Fibroblast of lung (primary cell): ENCODE results near the gene KNCN. TPM values are rescaled to one million over a fixed set of nuclear protein-coding genes. Genes with fewer than 3 reads are reported as not detected.

Experiments used
- DNase-seq, 2 donors: peaks; one replicate each; pipeline versions ENCODE4 v3.0.0 to v3.0.0-alpha.2; 2010; ENCODE audit warnings: low read depth in 2 of 2
- H2AFZ ChIP-seq: 2 replicates; pipeline ENCODE4 v1.5.1; 2012; ENCODE audit warnings: low read length, control low read depth, inconsistent platforms
- H3K27ac ChIP-seq: 2 replicates; pipeline ENCODE4 v1.5.1; 2011; ENCODE audit warnings: low read length, control low read depth; ENCODE audit not compliant: insufficient read depth
- H3K27me3 ChIP-seq: 2 replicates; pipeline ENCODE4 v1.5.1; 2011; ENCODE audit warnings: mild to moderate bottlenecking, low read length; ENCODE audit not compliant: control insufficient read depth, insufficient read depth
- H3K36me3 ChIP-seq: 2 replicates; pipeline ENCODE4 v1.5.1; 2011; ENCODE audit warnings: low read length; ENCODE audit not compliant: control insufficient read depth, insufficient read depth
- H3K4me1 ChIP-seq: 2 replicates; pipeline ENCODE4 v1.5.1; 2011; ENCODE audit warnings: low read length; ENCODE audit not compliant: control insufficient read depth, insufficient read depth; ENCODE audit errors: extremely low read depth
- H3K4me2 ChIP-seq: 2 replicates; pipeline ENCODE4 v1.5.1; 2011; ENCODE audit warnings: low read length, control low read depth; ENCODE audit not compliant: insufficient read depth; ENCODE audit errors: extremely low read depth
- H3K4me3 ChIP-seq, 4 experiments: fragments of 200-600 bp in 1 of 4; sonication (generic) in 1 of 4; replicated peaks in 1 of 4; 2 replicates each; pipeline ENCODE4 v1.5.1; 2011 to 2016; ENCODE audit warnings: low read length in 4 of 4, low read depth in 3 of 4, mild to moderate bottlenecking in 3 of 4, control low read depth in 2 of 4, inconsistent platforms in 1 of 4, mixed read lengths in 1 of 4; ENCODE audit not compliant: insufficient read depth in 1 of 4; ENCODE audit errors: control extremely low read depth in 1 of 4
- H3K79me2 ChIP-seq: 2 replicates; pipeline ENCODE4 v1.5.1; 2012; ENCODE audit warnings: mild to moderate bottlenecking, low read length, inconsistent platforms; ENCODE audit not compliant: control insufficient read depth, insufficient read depth
- H3K9ac ChIP-seq: 2 replicates; pipeline ENCODE4 v1.5.1; 2011; ENCODE audit warnings: mild to moderate bottlenecking, low read length, control low read depth; ENCODE audit not compliant: insufficient read depth
- H3K9me3 ChIP-seq: 2 replicates; pipeline ENCODE4 v1.5.1; 2012; ENCODE audit warnings: low read depth, low read length; ENCODE audit not compliant: control insufficient read depth, insufficient read depth
- H4K20me1 ChIP-seq: 2 replicates; pipeline ENCODE4 v1.5.1; 2011; ENCODE audit warnings: low read length; ENCODE audit not compliant: control insufficient read depth, insufficient read depth; ENCODE audit errors: extremely low read depth
- EZH2 ChIP-seq: IDR thresholded peaks from 2 replicates; pipeline ENCODE4 v1.5.1; 2012; ENCODE audit warnings: low read length, control low read depth, mild to moderate bottlenecking; ENCODE audit errors: missing control alignments
- polyA plus RNA-seq, 2 donors: library from polyadenylated mRNA; depleted of rRNA in 1 of 2; stranded (reverse) in 1 of 2; unstranded in 1 of 2; fragments of >200 nt; gene quantifications; 2 replicates each; pipeline ENCODE4 v1.2.1, GENCODE V29; 2011 to 2012; ENCODE audit warnings: missing spikeins in 1 of 2
- total RNA-seq: library from RNA; depleted of rRNA; stranded (reverse); fragments of >200 nt; gene quantifications from 2 replicates; pipeline ENCODE4 v1.2.1, GENCODE V29; 2014
- TF ChIP-seq, protein P1 (sequence below), 2 donors: IDR thresholded peaks in 1 of 2; conservative IDR thresholded peaks in 1 of 2; 1 replicate in 1 of 2; 2 replicates in 1 of 2; pipeline ENCODE4 v1.5.1; 2011 to 2012; ENCODE audit warnings: low read length in 2 of 2, control low read depth in 1 of 2, inconsistent platforms in 1 of 2, low read depth in 1 of 2, mild to moderate bottlenecking in 1 of 2

The KNCN gene
- total and polyA plus RNA-seq, 2 donors (not counting 1 experiment from before 2014, with no cell fraction given) = not detected

- TF ChIP-seq, protein P1, sequence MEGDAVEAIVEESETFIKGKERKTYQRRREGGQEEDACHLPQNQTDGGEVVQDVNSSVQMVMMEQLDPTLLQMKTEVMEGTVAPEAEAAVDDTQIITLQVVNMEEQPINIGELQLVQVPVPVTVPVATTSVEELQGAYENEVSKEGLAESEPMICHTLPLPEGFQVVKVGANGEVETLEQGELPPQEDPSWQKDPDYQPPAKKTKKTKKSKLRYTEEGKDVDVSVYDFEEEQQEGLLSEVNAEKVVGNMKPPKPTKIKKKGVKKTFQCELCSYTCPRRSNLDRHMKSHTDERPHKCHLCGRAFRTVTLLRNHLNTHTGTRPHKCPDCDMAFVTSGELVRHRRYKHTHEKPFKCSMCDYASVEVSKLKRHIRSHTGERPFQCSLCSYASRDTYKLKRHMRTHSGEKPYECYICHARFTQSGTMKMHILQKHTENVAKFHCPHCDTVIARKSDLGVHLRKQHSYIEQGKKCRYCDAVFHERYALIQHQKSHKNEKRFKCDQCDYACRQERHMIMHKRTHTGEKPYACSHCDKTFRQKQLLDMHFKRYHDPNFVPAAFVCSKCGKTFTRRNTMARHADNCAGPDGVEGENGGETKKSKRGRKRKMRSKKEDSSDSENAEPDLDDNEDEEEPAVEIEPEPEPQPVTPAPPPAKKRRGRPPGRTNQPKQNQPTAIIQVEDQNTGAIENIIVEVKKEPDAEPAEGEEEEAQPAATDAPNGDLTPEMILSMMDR (conservative IDR thresholded peaks at IDR 0.05 in 1 of 2, IDR thresholded peaks at IDR 0.05 in 1 of 2; ENCODE audit: low read depth in 1 of 2, low read length in 2 of 2) = peak; percentile 14 to 32
- TF ChIP-seq EZH2 = no peak
- H3K36me3 ChIP-seq = no peaks in the 10 kb centered on the region
- H3K9ac ChIP-seq = no peak overlapping the region
- H4K20me1 ChIP-seq = no peaks in the 10 kb centered on the region
- no peak overlapping the region for H2AFZ ChIP-seq
- no peaks in the 10 kb centered on the region for H3K79me2 ChIP-seq
- no peak overlapping the region for H3K4me3 ChIP-seq
- peaks cover 24% of the 10 kb centered on the region for H3K27me3 ChIP-seq
- no peak overlapping the region for H3K27ac ChIP-seq
- no peak overlapping the region for H3K4me2 ChIP-seq
- no peaks in the 10 kb centered on the region for H3K4me1 ChIP-seq
- no peaks in the 10 kb centered on the region for H3K9me3 ChIP-seq
- DNase-seq = no peak
Observed at GRCh38 chr1:46535063-46535462, 16.4 kb downstream of the KNCN start.

DNA sequence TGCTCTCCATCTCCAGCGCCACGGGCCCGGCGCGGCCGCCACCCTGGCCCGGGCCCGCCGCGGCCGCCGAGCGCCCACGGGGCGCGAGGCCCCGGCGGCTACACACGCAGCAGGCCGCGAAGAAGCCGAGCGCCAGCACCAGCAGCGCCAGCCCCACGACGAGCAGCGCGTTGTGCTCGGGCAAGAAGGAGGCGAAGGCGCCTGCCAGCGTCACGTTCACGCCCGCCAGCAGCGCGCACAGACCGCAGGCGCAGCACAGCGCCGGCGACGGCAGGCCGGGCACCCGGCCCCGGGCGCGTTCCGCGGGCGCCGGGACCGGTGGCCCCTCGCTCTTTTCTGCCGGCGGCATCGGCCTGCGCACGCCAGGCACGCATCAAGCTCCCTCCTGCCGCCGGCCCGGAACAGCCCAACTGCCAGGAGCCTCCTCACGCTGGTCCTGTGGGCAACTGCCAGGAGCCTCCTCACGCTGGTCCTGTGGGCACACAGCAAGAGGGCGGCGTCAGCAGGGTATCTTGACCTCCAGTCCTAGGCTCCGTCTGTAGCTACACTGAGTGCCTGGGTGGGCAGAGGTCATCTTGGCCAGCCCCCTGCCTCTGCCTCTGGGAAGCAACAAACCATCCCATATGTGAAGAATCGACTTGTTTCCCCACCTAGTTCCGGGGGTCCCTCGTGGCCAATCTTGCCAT, 18.1 kb downstream of the KNCN start:
- H3K9ac ChIP-seq = peak overlapping the region; percentile 16
- H3K36me3 ChIP-seq = no peaks in the 10 kb centered on the region
- H4K20me1 ChIP-seq = no peaks in the 10 kb centered on the region
- peak overlapping the region; percentile 59 for H3K4me2 ChIP-seq
- peaks cover 32% of the 10 kb centered on the region for H3K27me3 ChIP-seq
- H2AFZ ChIP-seq = peak overlapping the region; percentile 64
- no peaks in the 10 kb centered on the region for H3K4me1 ChIP-seq
- DNase-seq = peak; percentile 31 to 63
- H3K9me3 ChIP-seq = no peaks in the 10 kb centered on the region
- H3K79me2 ChIP-seq = no peaks in the 10 kb centered on the region
- H3K27ac ChIP-seq = no peak overlapping the region
- TF ChIP-seq EZH2 = no peak
- TF ChIP-seq, protein P1 (conservative IDR thresholded peaks at IDR 0.05 in 1 of 2, IDR thresholded peaks at IDR 0.05 in 1 of 2; ENCODE audit: low read depth in 1 of 2, low read length in 2 of 2) = no peak
- peak overlapping the region in 1 of 4 experiments; percentile 21 for H3K4me3 ChIP-seq

DNA sequence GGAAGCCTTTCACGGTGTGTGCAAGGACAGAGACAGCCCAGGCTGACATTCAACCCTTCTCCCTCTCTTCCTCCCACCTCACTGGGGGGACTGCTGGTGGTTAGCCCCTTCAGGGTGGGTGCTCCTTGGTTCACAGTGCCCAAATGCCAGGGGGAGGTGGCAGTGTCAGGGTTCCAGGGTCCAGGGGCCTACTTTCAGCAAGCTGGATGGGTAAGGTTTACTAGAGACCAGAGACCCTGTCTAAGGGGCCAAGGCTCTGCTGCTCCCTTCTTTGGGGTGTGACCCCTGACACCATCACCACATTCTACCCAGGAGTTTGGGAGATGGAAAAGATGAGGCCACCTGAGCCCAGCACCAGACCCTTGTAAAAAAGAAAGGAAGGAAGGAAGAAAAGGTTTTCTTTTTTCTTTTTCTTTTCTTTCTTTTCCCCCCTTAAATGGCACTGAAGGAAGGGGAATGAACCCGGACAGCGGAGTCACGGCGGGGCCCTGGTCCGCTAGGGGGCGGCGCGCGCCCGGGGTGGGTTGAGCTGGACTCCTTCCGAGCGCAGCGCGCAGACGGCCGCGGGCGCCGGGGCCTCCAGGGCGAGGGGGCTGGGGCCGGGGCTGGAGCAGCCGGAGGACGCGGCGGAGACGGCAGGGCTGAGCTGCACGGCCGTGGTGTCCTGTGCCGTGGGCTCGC, 18.8 kb downstream of the KNCN start:
- Histone ChIP-seq H3K36me3 (no peaks in the 10 kb centered on the region), H3K4me2 (peak overlapping the region; percentile 59), H2AFZ (no peak overlapping the region), H3K27me3 (peaks cover 31% of the 10 kb centered on the region), H3K9ac (no peak overlapping the region), H3K79me2 (no peaks in the 10 kb centered on the region), H3K4me1 (no peaks in the 10 kb centered on the region), H3K9me3 (no peaks in the 10 kb centered on the region), H3K4me3 (no peak overlapping the region), H3K27ac (no peak overlapping the region), H4K20me1 (no peaks in the 10 kb centered on the region)
- TF ChIP-seq, protein P1 (conservative IDR thresholded peaks at IDR 0.05 in 1 of 2, IDR thresholded peaks at IDR 0.05 in 1 of 2; ENCODE audit: low read depth in 1 of 2, low read length in 2 of 2) = peak; percentile 55 to 62
- TF ChIP-seq EZH2 = no peak
- DNase-seq = peak; percentile 47 to 64
